ENCODE data around the gene RGS6. TPM values are rescaled to one million over a fixed set of nuclear protein-coding genes. Genes with fewer than 3 reads are reported as not detected.

RGS6 gene
- total RNA-seq, 1 donor from 2014 or later: 2.4 TPM

DNA sequence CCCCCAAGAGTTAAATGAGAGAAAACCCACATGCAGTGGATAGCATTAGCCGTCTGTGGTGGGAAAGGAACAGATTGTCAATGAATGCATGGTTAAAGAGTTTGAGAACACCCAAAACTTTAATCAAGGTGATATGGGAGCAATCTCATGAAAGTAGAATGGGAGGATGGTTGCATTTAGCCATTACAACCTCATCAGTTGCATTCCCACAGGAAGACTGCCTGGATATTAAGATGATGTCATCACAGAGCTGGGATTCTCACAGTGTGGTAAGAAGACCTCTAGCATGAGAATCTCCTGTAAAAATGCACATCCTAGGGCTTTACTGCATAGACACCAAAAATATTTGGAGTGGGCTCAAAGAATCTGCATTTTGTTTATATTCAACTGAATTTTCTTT is 284.9 kb downstream of the RGS6 start:
- no peaks in the 10 kb centered on the region for H3K27me3 Mint-ChIP-seq (ENCODE audit: insufficient read depth)
- intact Hi-C loops (cut with micrococcal nuclease): no loop called here
- H3K27ac Mint-ChIP-seq: no peak overlapping the region
- no peaks in the 10 kb centered on the region for H3K9me3 Mint-ChIP-seq
- H3K4me3 Mint-ChIP-seq: no peak overlapping the region
- H3K4me1 Mint-ChIP-seq (ENCODE audit: low read depth): no peaks in the 10 kb centered on the region
- DNase-seq (ENCODE audit: low spot score): no peak
- no peaks in the 10 kb centered on the region for H3K36me3 Mint-ChIP-seq (ENCODE audit: low read depth)

GRCh38 chr14:72222046-72222445 is 289.8 kb downstream of the RGS6 start:
- no peak for DNase-seq (ENCODE audit: low spot score)
- Mint-ChIP-seq H3K27me3 (ENCODE audit: insufficient read depth) (no peaks in the 10 kb centered on the region), H3K4me1 (ENCODE audit: low read depth) (no peaks in the 10 kb centered on the region), H3K4me3 (no peak overlapping the region), H3K9me3 (no peaks in the 10 kb centered on the region), H3K27ac (no peak overlapping the region), H3K36me3 (ENCODE audit: low read depth) (no peaks in the 10 kb centered on the region)
- intact Hi-C loops (cut with micrococcal nuclease): no loop called here

DNA sequence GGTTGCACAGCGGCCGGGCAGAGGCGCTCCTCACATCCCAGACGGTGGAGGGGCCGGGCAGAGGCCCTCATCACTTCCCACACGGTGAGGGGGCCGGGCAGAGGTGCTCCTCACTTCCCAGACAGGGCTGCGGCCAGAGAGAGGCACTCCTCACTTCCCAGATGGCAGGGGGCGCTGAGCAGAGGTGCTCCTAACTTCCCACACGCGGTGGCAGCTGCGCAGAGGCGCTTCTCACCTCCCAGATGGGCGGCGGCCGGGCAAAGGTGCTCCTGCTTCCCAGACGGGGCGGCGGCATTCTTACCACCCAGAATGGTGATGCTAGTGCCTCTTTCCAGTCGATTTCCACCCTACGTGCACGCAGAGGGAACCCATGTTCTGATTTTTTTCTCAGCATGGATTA is 304.4 kb downstream of the RGS6 start:
- H3K9me3 Mint-ChIP-seq: no peaks in the 10 kb centered on the region
- H3K36me3 Mint-ChIP-seq (ENCODE audit: low read depth): no peaks in the 10 kb centered on the region
- no peaks in the 10 kb centered on the region for H3K4me1 Mint-ChIP-seq (ENCODE audit: low read depth)
- DNase-seq (ENCODE audit: low spot score): no peak
- H3K27me3 Mint-ChIP-seq (ENCODE audit: insufficient read depth): peaks cover 7% of the 10 kb centered on the region
- no peak overlapping the region for H3K27ac Mint-ChIP-seq
- no peak overlapping the region for H3K4me3 Mint-ChIP-seq
- intact Hi-C loops (cut with micrococcal nuclease): no loop called here

GRCh38 chr14:72237722-72238666 is 305.8 kb downstream of the RGS6 start:
- no peak for DNase-seq (ENCODE audit: low spot score)
- peaks cover 3% of the 10 kb centered on the region for H3K27me3 Mint-ChIP-seq (ENCODE audit: insufficient read depth)
- H3K4me3 Mint-ChIP-seq: no peak overlapping the region
- H3K36me3 Mint-ChIP-seq (ENCODE audit: low read depth): no peaks in the 10 kb centered on the region
- H3K27ac Mint-ChIP-seq: no peak overlapping the region
- no peaks in the 10 kb centered on the region for H3K4me1 Mint-ChIP-seq (ENCODE audit: low read depth)
- intact Hi-C loops (cut with micrococcal nuclease): no loop called here
- no peaks in the 10 kb centered on the region for H3K9me3 Mint-ChIP-seq

- intact Hi-C loops (cut with micrococcal nuclease): no loop called here
- Mint-ChIP-seq H3K4me1 (ENCODE audit: low read depth) (no peaks in the 10 kb centered on the region), H3K27ac (no peak overlapping the region), H3K27me3 (ENCODE audit: insufficient read depth) (peaks cover 19% of the 10 kb centered on the region), H3K9me3 (no peaks in the 10 kb centered on the region), H3K4me3 (no peak overlapping the region), H3K36me3 (ENCODE audit: low read depth) (no peaks in the 10 kb centered on the region)
- DNase-seq (ENCODE audit: low spot score): no peak
Observed at GRCh38 chr14:72243309-72244293, 311.4 kb downstream of the RGS6 start.

GRCh38 chr14:72247896-72248465 is 315.8 kb downstream of the RGS6 start:
- H3K4me1 Mint-ChIP-seq (ENCODE audit: low read depth): no peaks in the 10 kb centered on the region
- H3K27ac Mint-ChIP-seq: no peak overlapping the region
- no peak overlapping the region for H3K4me3 Mint-ChIP-seq
- DNase-seq (ENCODE audit: low spot score): no peak
- H3K27me3 Mint-ChIP-seq (ENCODE audit: insufficient read depth): peaks cover 22% of the 10 kb centered on the region
- intact Hi-C loops (cut with micrococcal nuclease): no loop called here
- H3K36me3 Mint-ChIP-seq (ENCODE audit: low read depth): no peaks in the 10 kb centered on the region
- peaks cover 3% of the 10 kb centered on the region for H3K9me3 Mint-ChIP-seq

GRCh38 chr14:72253503-72253902 is 321.3 kb downstream of the RGS6 start:
- intact Hi-C loops (cut with micrococcal nuclease): no loop called here
- H3K4me3 Mint-ChIP-seq: no peak overlapping the region
- H3K27me3 Mint-ChIP-seq (ENCODE audit: insufficient read depth): peaks cover 3% of the 10 kb centered on the region
- H3K9me3 Mint-ChIP-seq: peaks cover 3% of the 10 kb centered on the region
- H3K4me1 Mint-ChIP-seq (ENCODE audit: low read depth): no peaks in the 10 kb centered on the region
- no peaks in the 10 kb centered on the region for H3K36me3 Mint-ChIP-seq (ENCODE audit: low read depth)
- no peak overlapping the region for H3K27ac Mint-ChIP-seq
- no peak for DNase-seq (ENCODE audit: low spot score)

DNA sequence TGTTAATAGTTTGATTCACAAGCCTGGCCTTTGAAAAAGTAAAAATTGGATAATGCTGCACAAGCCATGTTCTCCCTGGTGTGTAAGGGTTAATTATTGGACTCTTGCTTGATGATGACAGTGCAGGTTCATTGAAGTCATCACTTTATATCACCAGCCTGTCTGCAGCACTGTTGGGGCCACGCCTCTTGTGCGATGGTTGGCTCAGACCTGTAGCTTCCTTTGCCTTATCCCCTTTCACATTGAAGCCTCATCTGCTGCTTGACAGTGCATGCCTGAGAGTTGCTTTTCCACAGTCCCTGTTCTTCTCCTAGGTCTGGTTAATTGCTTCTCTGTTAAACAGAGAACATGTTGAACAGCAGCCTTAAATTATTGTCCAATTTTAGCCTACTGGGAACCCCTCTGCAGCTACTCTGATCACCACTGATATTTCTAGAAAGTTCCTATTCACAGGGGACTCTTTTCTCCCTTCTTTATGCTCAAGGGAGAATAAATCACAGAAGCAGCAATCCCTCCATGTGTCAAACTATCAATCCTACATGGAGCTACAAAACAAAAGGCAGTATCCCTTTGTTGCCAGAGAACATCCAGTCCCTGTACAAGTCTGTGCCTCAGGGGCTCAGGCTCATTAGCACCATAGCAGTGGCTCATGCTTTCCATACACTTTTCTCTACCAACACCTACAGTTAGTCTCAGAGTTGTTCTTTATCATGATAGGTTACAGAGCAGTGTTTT is 322.1 kb downstream of the RGS6 start:
- intact Hi-C loops (cut with micrococcal nuclease): no loop called here
- Mint-ChIP-seq H3K4me3 (no peak overlapping the region), H3K9me3 (peaks cover 2% of the 10 kb centered on the region)

GRCh38 chr14:72254937-72255472 is 322.8 kb downstream of the RGS6 start:
- Mint-ChIP-seq H3K9me3 (no peaks in the 10 kb centered on the region), H3K4me3 (no peak overlapping the region), H3K27me3 (ENCODE audit: insufficient read depth) (peaks cover 3% of the 10 kb centered on the region), H3K27ac (peak overlapping the region; percentile 36), H3K36me3 (ENCODE audit: low read depth) (no peaks in the 10 kb centered on the region), H3K4me1 (ENCODE audit: low read depth) (no peaks in the 10 kb centered on the region)
- DNase-seq (ENCODE audit: low spot score): no peak
- intact Hi-C loops (cut with micrococcal nuclease): no loop called here

More for the DNA sequence above, 322.1 kb downstream of the RGS6 start:
- no peak for DNase-seq (ENCODE audit: low spot score)
- Mint-ChIP-seq H3K36me3 (ENCODE audit: low read depth) (no peaks in the 10 kb centered on the region), H3K27me3 (ENCODE audit: insufficient read depth) (peaks cover 3% of the 10 kb centered on the region), H3K4me1 (ENCODE audit: low read depth) (no peaks in the 10 kb centered on the region), H3K27ac (no peak overlapping the region)

GRCh38 chr14:72256055-72256454 is 323.8 kb downstream of the RGS6 start:
- Mint-ChIP-seq H3K27ac (no peak overlapping the region), H3K27me3 (ENCODE audit: insufficient read depth) (peaks cover 3% of the 10 kb centered on the region), H3K4me3 (no peak overlapping the region), H3K9me3 (peaks cover 3% of the 10 kb centered on the region), H3K4me1 (ENCODE audit: low read depth) (no peaks in the 10 kb centered on the region), H3K36me3 (ENCODE audit: low read depth) (no peaks in the 10 kb centered on the region)
- DNase-seq (ENCODE audit: low spot score): no peak
- intact Hi-C loops (cut with micrococcal nuclease): no loop called here

DNA sequence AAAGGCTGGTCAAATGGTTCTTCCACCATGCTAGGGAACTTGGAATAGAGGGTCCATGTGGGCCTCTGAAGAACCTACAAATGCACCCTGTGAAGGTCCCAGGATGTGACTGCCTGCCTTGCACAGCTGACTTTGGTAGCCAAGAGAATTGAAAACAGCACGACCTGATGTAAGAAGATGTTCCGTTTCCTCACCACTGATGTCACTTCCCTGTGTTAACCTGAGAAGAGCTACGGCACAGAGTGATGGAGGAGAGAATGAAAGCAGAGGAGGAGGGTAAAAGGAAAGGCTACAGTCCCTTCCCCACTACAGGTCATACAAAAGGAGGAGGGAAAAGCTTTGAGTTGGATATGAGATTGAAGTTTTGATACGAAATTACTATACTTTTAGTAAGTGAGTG is 328.8 kb downstream of the RGS6 start:
- Mint-ChIP-seq H3K9me3 (peaks cover 3% of the 10 kb centered on the region), H3K4me1 (ENCODE audit: low read depth) (no peaks in the 10 kb centered on the region), H3K27ac (no peak overlapping the region), H3K27me3 (ENCODE audit: insufficient read depth) (peaks cover 3% of the 10 kb centered on the region), H3K36me3 (ENCODE audit: low read depth) (no peaks in the 10 kb centered on the region), H3K4me3 (no peak overlapping the region)
- intact Hi-C loops (cut with micrococcal nuclease): no loop called here
- DNase-seq (ENCODE audit: low spot score): no peak

DNA sequence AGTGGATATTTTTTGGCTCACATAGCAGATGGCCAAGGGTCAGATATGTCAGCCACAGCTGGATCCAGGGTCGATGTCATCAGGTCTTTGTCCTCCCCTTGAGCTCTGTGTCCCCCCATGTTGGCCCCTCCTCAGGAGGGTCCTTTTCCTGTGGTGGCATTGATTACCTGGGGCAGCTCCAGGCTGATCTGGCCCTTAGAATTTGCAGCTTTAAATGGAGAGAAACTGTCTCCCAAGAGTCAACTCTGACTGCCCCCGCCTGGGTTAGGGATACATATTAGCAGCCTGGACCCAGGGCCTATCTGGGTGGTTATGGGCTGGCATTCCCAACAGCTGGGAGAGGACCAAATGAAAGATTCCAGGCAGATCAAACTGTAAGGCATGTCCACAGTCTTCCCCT is 330.5 kb downstream of the RGS6 start:
- H3K27me3 Mint-ChIP-seq (ENCODE audit: insufficient read depth): peaks cover 3% of the 10 kb centered on the region
- H3K4me3 Mint-ChIP-seq: no peak overlapping the region
- no peak overlapping the region for H3K27ac Mint-ChIP-seq
- no peaks in the 10 kb centered on the region for H3K4me1 Mint-ChIP-seq (ENCODE audit: low read depth)
- no peaks in the 10 kb centered on the region for H3K36me3 Mint-ChIP-seq (ENCODE audit: low read depth)
- H3K9me3 Mint-ChIP-seq: peaks cover 3% of the 10 kb centered on the region
- intact Hi-C loops (cut with micrococcal nuclease): no loop called here
- DNase-seq (ENCODE audit: low spot score): no peak

Data from activated T-helper 1 cell treated with anti-CD3 and anti-CD28 coated beads, Interleukin-12 subunit alpha, Interleukin-12 subunit beta, Interleukin-2, Interleukin-4 antibody, amounts not matched to agents 30 ng/mL and 10 ng/mL and 1 ng/mL, durations not matched to agents 14 hours and 24 hours and 36 hours (primary cell).